HG02885 (cell line): Measurements from ENCODE around the gene GALNT10.

ENCODE experiments used
- ATAC-seq: cut with Tn5 transposase; IDR thresholded peaks from one replicate; pipeline ENCODE4 v1.9.1; 2021; ENCODE audit warnings: mild to moderate bottlenecking; ENCODE audit not compliant: unreplicated experiment, poor library complexity

GALNT10 gene

GRCh38 chr5:154369682-154370081, 179.1 kb downstream of the GALNT10 start:
- ATAC-seq: no peak

- no peak for ATAC-seq
These were observed 179.6 kb downstream of the GALNT10 start for GRCh38 chr5:154370119-154370518.

GRCh38 chr5:154370813-154371212, 180.3 kb downstream of the GALNT10 start:
- ATAC-seq: no peak

GRCh38 chr5:154371687-154372086, 181.2 kb downstream of the GALNT10 start:
- ATAC-seq: no peak

GRCh38 chr5:154372661-154373060, 182.1 kb downstream of the GALNT10 start:
- ATAC-seq: no peak

GRCh38 chr5:154373326-154373725, 182.8 kb downstream of the GALNT10 start:
- ATAC-seq: no peak

GRCh38 chr5:154373729-154374179, 183.2 kb downstream of the GALNT10 start:
- no peak for ATAC-seq

GRCh38 chr5:154374264-154374663, 183.7 kb downstream of the GALNT10 start:
- no peak for ATAC-seq

GRCh38 chr5:154375329-154376008, 184.9 kb downstream of the GALNT10 start:
- no peak for ATAC-seq

- ATAC-seq: no peak
These were observed 185.9 kb downstream of the GALNT10 start for GRCh38 chr5:154376481-154376880.

GRCh38 chr5:154377754-154378533, 187.4 kb downstream of the GALNT10 start:
- no peak for ATAC-seq

GRCh38 chr5:154380263-154380662, 189.7 kb downstream of the GALNT10 start:
- ATAC-seq: no peak

GRCh38 chr5:154384480-154385235, 194.1 kb downstream of the GALNT10 start:
- peak; percentile 99 for ATAC-seq

- no peak for ATAC-seq
These were observed 194.6 kb downstream of the GALNT10 start for GRCh38 chr5:154385236-154385512.

GRCh38 chr5:154386952-154387629, 196.6 kb downstream of the GALNT10 start:
- no peak for ATAC-seq

GRCh38 chr5:154388842-154389241, 198.3 kb downstream of the GALNT10 start:
- no peak for ATAC-seq

GRCh38 chr5:154390096-154390495, 199.6 kb downstream of the GALNT10 start:
- ATAC-seq: no peak

GRCh38 chr5:154390746-154391359, 200.3 kb downstream of the GALNT10 start:
- ATAC-seq: no peak

- no peak for ATAC-seq
These were observed 201.3 kb downstream of the GALNT10 start for GRCh38 chr5:154391788-154392187.

GRCh38 chr5:154393850-154394249, 203.3 kb downstream of the GALNT10 start:
- no peak for ATAC-seq
